Activated T-helper 1 cell treated with anti-CD3 and anti-CD28 coated beads, Interleukin-12 subunit alpha, Interleukin-12 subunit beta, Interleukin-2, Interleukin-4 antibody, amounts not matched to agents 30 ng/mL and 10 ng/mL and 1 ng/mL, durations not matched to agents 14 hours and 24 hours and 36 hours (primary cell): ENCODE measurements around the gene COA5. TPM values are rescaled to one million over a fixed set of nuclear protein-coding genes. Genes with fewer than 3 reads are reported as not detected.
A peak's percentile ranks its signal among the peaks of the same experiment; 100 is the strongest.

Source experiments
- DNase-seq: peaks from one replicate; pipeline ENCODE4 v3.0.0; 2021; ENCODE audit warnings: low spot score
- H3K27ac Mint-ChIP-seq: one replicate; pipeline ENCODE4 v1.8.0; 2021; ENCODE audit warnings: mild to moderate bottlenecking, mixed read lengths
- H3K27me3 Mint-ChIP-seq: one replicate; pipeline ENCODE4 v1.8.0; 2022; ENCODE audit warnings: mild to moderate bottlenecking, moderate library complexity, mixed read lengths; ENCODE audit not compliant: insufficient read depth
- H3K36me3 Mint-ChIP-seq: one replicate; pipeline ENCODE4 v1.8.0; 2021; ENCODE audit warnings: low read depth, mixed read lengths
- H3K4me1 Mint-ChIP-seq: one replicate; pipeline ENCODE4 v1.8.0; 2021; ENCODE audit warnings: low read depth, mixed read lengths
- H3K4me3 Mint-ChIP-seq: one replicate; pipeline ENCODE4 v1.8.0; 2021; ENCODE audit warnings: mild to moderate bottlenecking, moderate library complexity, mixed read lengths
- H3K9me3 Mint-ChIP-seq: one replicate; pipeline ENCODE4 v1.8.0; 2021; ENCODE audit warnings: mixed read lengths
- intact Hi-C: fragments of 100-400 bp; cut with micrococcal nuclease; formaldehyde crosslinking; loops from one replicate; pipeline ENCODE4 v1.15.1; 2024
- total RNA-seq: library from RNA; stranded (reverse); gene quantifications from 2 replicates; pipeline ENCODE4 v1.2.3, GENCODE V29; 2022

The COA5 gene
- total RNA-seq, 1 donor from 2014 or later, result 20.3 TPM

GRCh38 chr2:98579926-98580325 is 28.4 kb downstream of the COA5 start:
- no peaks in the 10 kb centered on the region for H3K4me1 Mint-ChIP-seq
- H3K27ac Mint-ChIP-seq, result peak overlapping the region; percentile 63
- no peak overlapping the region for H3K4me3 Mint-ChIP-seq
- no peak for DNase-seq
- intact Hi-C loops, result no loop called here
- H3K27me3 Mint-ChIP-seq, result no peaks in the 10 kb centered on the region
- no peaks in the 10 kb centered on the region for H3K9me3 Mint-ChIP-seq
- H3K36me3 Mint-ChIP-seq, result peaks cover 35% of the 10 kb centered on the region

DNA sequence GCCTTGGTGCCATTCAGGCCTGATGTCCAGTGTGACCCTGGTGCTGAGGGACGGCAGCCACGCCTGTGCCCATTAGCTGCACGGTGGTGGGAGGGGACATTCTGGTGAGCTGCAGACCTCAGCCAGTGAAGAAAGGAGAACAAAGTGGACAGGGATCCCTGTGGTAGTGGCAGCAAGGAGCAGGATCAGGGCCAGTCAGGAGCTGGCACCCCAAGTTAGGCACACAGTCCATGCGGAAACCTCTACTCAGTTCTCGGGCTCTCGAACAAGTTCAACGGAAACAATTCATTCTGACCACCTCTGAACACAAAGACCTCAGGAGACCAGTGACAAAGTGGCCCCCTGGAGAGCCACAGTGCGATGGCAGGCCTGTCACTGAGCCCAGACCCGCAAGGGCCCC is 30.1 kb downstream of the COA5 start:
- Mint-ChIP-seq H3K27me3 (no peaks in the 10 kb centered on the region), H3K4me3 (no peak overlapping the region), H3K4me1 (no peaks in the 10 kb centered on the region), H3K36me3 (peaks cover 37% of the 10 kb centered on the region), H3K27ac (no peak overlapping the region), H3K9me3 (no peaks in the 10 kb centered on the region)
- no peak for DNase-seq
- intact Hi-C loops, result no loop called here

DNA sequence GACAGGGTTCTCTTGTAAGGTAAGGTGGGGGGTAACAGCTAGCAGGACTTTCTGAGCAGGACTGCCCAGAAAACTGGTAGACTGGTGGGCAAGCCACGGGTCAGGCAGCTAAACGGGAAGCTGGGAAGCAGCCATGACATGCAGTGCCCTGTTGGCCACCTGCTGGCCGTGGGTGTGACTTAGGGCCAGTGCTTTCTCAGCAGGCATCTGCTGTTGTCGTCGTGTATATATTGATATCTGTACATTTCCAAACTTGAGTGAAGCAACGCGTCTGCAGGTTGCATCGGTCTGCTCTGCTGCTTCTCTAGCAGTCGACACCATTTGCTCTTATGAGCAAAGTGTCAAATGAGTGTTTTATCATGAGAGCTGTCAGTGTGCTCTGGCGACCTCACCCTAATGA is 31.0 kb downstream of the COA5 start:
- peaks cover 32% of the 10 kb centered on the region for H3K36me3 Mint-ChIP-seq
- H3K4me1 Mint-ChIP-seq, result no peaks in the 10 kb centered on the region
- no peak overlapping the region for H3K27ac Mint-ChIP-seq
- no peaks in the 10 kb centered on the region for H3K9me3 Mint-ChIP-seq
- H3K27me3 Mint-ChIP-seq, result no peaks in the 10 kb centered on the region
- no peak for DNase-seq
- no peak overlapping the region for H3K4me3 Mint-ChIP-seq
- intact Hi-C loops, result no loop called here

DNA sequence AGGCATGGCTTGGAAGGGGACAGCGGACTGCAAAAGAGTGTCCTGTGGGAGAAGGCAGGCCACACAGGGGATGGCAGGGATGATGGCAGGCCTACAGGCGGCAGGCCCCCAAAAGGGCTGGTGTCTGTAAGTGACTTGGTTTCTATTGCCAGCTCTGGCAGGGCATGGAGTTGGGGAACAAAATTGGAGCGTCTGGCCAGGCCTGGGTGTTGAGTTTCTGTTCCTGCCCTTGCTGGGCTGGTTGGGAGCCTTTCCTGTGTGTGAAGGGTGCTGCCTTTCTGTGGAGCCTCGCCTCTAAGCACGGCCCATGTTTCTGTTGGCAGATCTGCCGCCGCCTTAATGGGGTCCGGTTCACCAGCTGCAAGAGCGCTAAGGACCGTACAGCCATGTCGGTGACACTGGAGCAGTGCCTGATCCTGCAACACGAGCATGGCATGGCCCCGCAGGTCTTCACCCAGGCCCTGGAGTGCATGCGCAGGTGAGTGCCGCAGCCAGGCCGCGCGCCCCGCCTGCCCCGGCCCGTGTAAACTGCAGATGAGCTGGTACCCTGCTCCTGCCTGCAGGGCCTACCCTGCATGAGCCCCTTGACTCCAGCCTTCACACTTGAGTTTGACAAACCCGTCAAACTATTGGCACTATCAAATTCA is 31.5 kb downstream of the COA5 start:
- H3K27ac Mint-ChIP-seq, result no peak overlapping the region
- H3K36me3 Mint-ChIP-seq, result peaks cover 27% of the 10 kb centered on the region
- no peaks in the 10 kb centered on the region for H3K9me3 Mint-ChIP-seq
- H3K27me3 Mint-ChIP-seq, result no peaks in the 10 kb centered on the region
- intact Hi-C loops, result no loop called here
- no peak overlapping the region for H3K4me3 Mint-ChIP-seq
- no peak for DNase-seq
- no peaks in the 10 kb centered on the region for H3K4me1 Mint-ChIP-seq

GRCh38 chr2:98573426-98573825 is 34.9 kb downstream of the COA5 start:
- peaks cover 5% of the 10 kb centered on the region for H3K4me1 Mint-ChIP-seq
- no peak for DNase-seq
- no peak overlapping the region for H3K4me3 Mint-ChIP-seq
- H3K27me3 Mint-ChIP-seq, result no peaks in the 10 kb centered on the region
- H3K27ac Mint-ChIP-seq, result peak overlapping the region; percentile 16
- intact Hi-C loops, result no loop called here
- peaks cover 29% of the 10 kb centered on the region for H3K36me3 Mint-ChIP-seq
- no peaks in the 10 kb centered on the region for H3K9me3 Mint-ChIP-seq

- Mint-ChIP-seq H3K4me3 (no peak overlapping the region), H3K9me3 (no peaks in the 10 kb centered on the region), H3K36me3 (peaks cover 26% of the 10 kb centered on the region), H3K27me3 (no peaks in the 10 kb centered on the region), H3K27ac (no peak overlapping the region), H3K4me1 (peaks cover 5% of the 10 kb centered on the region)
- intact Hi-C loops, result no loop called here
- no peak for DNase-seq
These were observed 35.6 kb downstream of the COA5 start for GRCh38 chr2:98572676-98573075.

DNA sequence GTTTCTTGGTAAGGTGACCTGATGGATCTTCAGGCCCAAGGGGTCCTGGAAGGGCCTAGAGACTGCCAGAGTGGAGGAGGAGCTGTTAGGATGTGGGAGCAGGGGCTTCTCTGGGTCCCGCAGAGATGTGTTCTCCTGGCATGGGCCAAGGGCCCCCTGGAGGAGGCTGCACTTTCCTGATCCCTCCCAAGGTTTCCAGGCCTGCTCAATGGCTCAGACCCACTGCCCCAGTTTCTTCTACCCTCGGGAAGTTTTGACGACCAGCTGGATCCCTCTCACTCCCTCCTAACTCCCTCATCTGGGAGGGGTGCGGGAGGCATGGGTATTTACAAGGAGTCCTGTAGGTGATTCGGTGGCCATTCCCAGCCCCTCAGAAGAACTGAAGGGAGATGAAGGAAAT is 36.1 kb downstream of the COA5 start:
- H3K9me3 Mint-ChIP-seq, result no peaks in the 10 kb centered on the region
- H3K4me3 Mint-ChIP-seq, result no peak overlapping the region
- no peak for DNase-seq
- intact Hi-C loops, result no loop called here
- no peak overlapping the region for H3K27ac Mint-ChIP-seq
- H3K27me3 Mint-ChIP-seq, result no peaks in the 10 kb centered on the region
- H3K4me1 Mint-ChIP-seq, result peaks cover 5% of the 10 kb centered on the region
- peaks cover 30% of the 10 kb centered on the region for H3K36me3 Mint-ChIP-seq

- intact Hi-C loops, result no loop called here
- no peaks in the 10 kb centered on the region for H3K9me3 Mint-ChIP-seq
- H3K4me1 Mint-ChIP-seq, result peaks cover 5% of the 10 kb centered on the region
- no peak for DNase-seq
- no peak overlapping the region for H3K4me3 Mint-ChIP-seq
- no peaks in the 10 kb centered on the region for H3K27me3 Mint-ChIP-seq
- no peak overlapping the region for H3K27ac Mint-ChIP-seq
- H3K36me3 Mint-ChIP-seq, result peaks cover 34% of the 10 kb centered on the region
These were observed 36.5 kb downstream of the COA5 start for GRCh38 chr2:98571796-98572195.

DNA sequence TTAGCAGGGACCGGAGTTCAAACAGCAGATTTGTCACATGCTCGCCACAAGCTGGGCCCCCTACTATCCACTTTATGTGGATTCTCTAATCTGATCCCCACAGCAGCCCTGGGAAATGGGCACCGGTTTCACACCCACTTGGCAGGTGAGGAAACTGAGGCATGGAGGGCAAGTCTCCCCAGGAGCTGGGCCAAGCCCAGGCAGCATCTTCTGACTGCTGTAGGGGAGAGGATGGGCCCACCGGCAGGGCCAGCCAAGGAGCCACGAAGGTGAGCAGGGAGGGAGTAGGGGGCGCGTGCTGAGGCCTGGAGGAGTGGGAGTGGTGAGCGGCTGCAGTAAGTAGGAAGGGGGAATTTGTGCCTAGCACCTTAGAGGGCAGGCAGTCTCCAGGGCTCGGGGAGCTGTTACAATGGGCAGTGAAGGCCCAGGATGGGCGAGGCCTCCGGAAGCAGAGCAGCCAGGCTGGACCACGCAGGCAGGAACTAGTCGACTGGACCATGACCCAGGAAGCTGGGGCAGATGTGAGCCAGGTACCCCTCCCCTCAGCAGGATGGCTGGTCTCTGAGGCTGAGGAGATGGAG is 37.1 kb downstream of the COA5 start:
- no peak overlapping the region for H3K27ac Mint-ChIP-seq

DNA sequence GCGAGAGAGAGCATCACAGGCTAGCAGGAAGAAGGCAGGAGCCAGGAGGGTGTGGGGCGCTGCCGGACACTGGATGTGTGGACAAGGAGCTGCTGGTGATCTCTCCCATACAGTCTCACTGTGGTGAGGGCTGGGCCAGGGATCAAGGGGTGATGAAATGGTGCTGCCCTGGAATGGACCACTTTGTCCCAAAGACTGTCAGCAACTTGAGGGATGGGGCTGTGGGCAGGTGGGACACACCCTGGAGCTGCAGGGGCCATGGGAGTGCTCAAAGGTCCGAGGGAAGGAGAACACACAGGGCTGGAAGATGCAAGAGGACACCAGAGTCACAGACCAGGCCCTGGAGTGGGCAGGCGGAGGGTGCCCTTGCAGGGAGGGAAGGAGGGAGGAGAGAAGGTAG is 38.0 kb downstream of the COA5 start:
- Mint-ChIP-seq H3K4me1 (peaks cover 7% of the 10 kb centered on the region), H3K36me3 (peaks cover 44% of the 10 kb centered on the region), H3K4me3 (no peak overlapping the region), H3K27ac (peak overlapping the region; percentile 9), H3K9me3 (no peaks in the 10 kb centered on the region), H3K27me3 (no peaks in the 10 kb centered on the region)
- DNase-seq, result no peak
- intact Hi-C loops, result no loop called here

More for the DNA sequence above, 37.1 kb downstream of the COA5 start:
- no peaks in the 10 kb centered on the region for H3K9me3 Mint-ChIP-seq
- intact Hi-C loops, result no loop called here
- H3K4me3 Mint-ChIP-seq, result no peak overlapping the region
- H3K27me3 Mint-ChIP-seq, result no peaks in the 10 kb centered on the region
- DNase-seq, result no peak
- peaks cover 40% of the 10 kb centered on the region for H3K36me3 Mint-ChIP-seq
- H3K4me1 Mint-ChIP-seq, result peaks cover 5% of the 10 kb centered on the region

DNA sequence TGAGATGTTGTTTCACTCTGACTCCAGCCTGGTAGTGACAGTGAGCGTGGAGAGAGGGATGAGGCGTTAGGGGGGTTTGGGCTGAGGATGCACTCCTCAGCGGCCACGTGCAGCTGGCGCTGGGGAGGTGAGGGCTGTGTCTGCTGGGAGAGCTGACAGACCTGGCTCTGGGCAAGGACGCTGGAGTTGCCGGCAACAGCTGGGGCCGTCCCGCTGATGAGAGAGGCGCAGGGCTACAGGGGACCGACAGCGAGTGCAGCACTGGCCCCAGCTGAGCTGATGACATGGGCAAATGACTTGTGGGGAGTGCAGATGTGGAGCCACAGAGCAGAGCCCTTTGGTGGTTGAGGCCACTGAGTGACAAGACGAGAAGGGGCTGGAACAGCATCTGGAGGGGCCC is 38.4 kb downstream of the COA5 start:
- no peak for DNase-seq
- peaks cover 45% of the 10 kb centered on the region for H3K36me3 Mint-ChIP-seq

GRCh38 chr2:98569197-98569793 is 39.0 kb downstream of the COA5 start:
- Mint-ChIP-seq H3K27me3 (no peaks in the 10 kb centered on the region), H3K4me1 (peaks cover 12% of the 10 kb centered on the region), H3K27ac (peak overlapping the region; percentile 24), H3K36me3 (peaks cover 45% of the 10 kb centered on the region), H3K9me3 (no peaks in the 10 kb centered on the region), H3K4me3 (no peak overlapping the region)
- intact Hi-C loops, result loop anchor here (1.0 kb wide), 2 partner anchors 156 to 268 kb away; no protein-coding TSS in a partner anchor
- peak; percentile 44 for DNase-seq

More for the DNA sequence above, 38.4 kb downstream of the COA5 start:
- H3K4me3 Mint-ChIP-seq, result no peak overlapping the region
- no peaks in the 10 kb centered on the region for H3K9me3 Mint-ChIP-seq
- peaks cover 11% of the 10 kb centered on the region for H3K4me1 Mint-ChIP-seq
- intact Hi-C loops, result loop anchor here (1.0 kb wide), 2 partner anchors 157 to 267 kb away; no protein-coding TSS in a partner anchor
- peak overlapping the region; percentile 24 for H3K27ac Mint-ChIP-seq
- no peaks in the 10 kb centered on the region for H3K27me3 Mint-ChIP-seq

GRCh38 chr2:98568161-98568956 is 40.0 kb downstream of the COA5 start:
- H3K27me3 Mint-ChIP-seq, result no peaks in the 10 kb centered on the region
- peaks cover 12% of the 10 kb centered on the region for H3K4me1 Mint-ChIP-seq
- no peaks in the 10 kb centered on the region for H3K9me3 Mint-ChIP-seq
- peaks cover 40% of the 10 kb centered on the region for H3K36me3 Mint-ChIP-seq
- intact Hi-C loops, result no loop called here
- no peak for DNase-seq
- H3K27ac Mint-ChIP-seq, result no peak overlapping the region
- H3K4me3 Mint-ChIP-seq, result no peak overlapping the region
